GM23338 (cell line): ENCODE data around the gene LUC7L. TPM values are rescaled to one million over a fixed set of nuclear protein-coding genes. Genes with fewer than 3 reads are reported as not detected.
"Not testable (repeated sequence)": the region's sequence is repeated elsewhere in the genome, so short reads cannot be mapped to it uniquely, and the experiment has no call there.

ENCODE experiments used
- ATAC-seq: fragments of 200-7000 bp; cut with Tn5 transposase; 3 replicates; pipeline ENCODE4 v1.9.1; 2020
- DNase-seq: peaks from one replicate; pipeline ENCODE4 v3.0.0-alpha.2; 2015; ENCODE audit warnings: low spot score
- H2AFZ ChIP-seq: fragments of 200-600 bp; sonication (generic); 2 replicates; pipeline ENCODE4 v1.8.0; 2016; ENCODE audit warnings: antibody characterized with exemption, mild to moderate bottlenecking, moderate library complexity
- H3F3A ChIP-seq: fragments of 200-600 bp; sonication (generic); replicated peaks from 2 replicates; pipeline ENCODE4 v1.8.0; 2017; ENCODE audit warnings: antibody characterized with exemption, mixed run types, low read depth
- H3K27ac ChIP-seq: fragments of 200-600 bp; sonication (generic); 2 replicates; pipeline ENCODE4 v1.6.1; 2016; ENCODE audit warnings: low read depth
- H3K27me3 ChIP-seq: fragments of 200-600 bp; sonication (generic); 2 replicates; pipeline ENCODE4 v1.8.0; 2016; ENCODE audit warnings: mild to moderate bottlenecking, mixed run types, moderate library complexity; ENCODE audit not compliant: insufficient read depth
- H3K36me3 ChIP-seq: fragments of 200-600 bp; sonication (generic); 2 replicates; pipeline ENCODE4 v1.8.0; 2016; ENCODE audit warnings: mild to moderate bottlenecking; ENCODE audit not compliant: insufficient read depth
- H3K4me1 ChIP-seq: fragments of 200-600 bp; sonication (generic); 2 replicates; pipeline ENCODE4 v1.8.0; 2016; ENCODE audit warnings: mild to moderate bottlenecking, moderate library complexity; ENCODE audit not compliant: insufficient read depth
- H3K4me2 ChIP-seq: fragments of 200-600 bp; sonication (generic); 2 replicates; pipeline ENCODE4 v1.7.1; 2017; ENCODE audit warnings: mixed run types
- H3K4me3 ChIP-seq: fragments of 200-600 bp; sonication (generic); 2 replicates; pipeline ENCODE4 v1.6.1; 2016; ENCODE audit warnings: mixed run types
- H3K79me2 ChIP-seq: fragments of 200-600 bp; sonication (generic); replicated peaks from 2 replicates; pipeline ENCODE4 v1.8.0; 2017; ENCODE audit warnings: mild to moderate bottlenecking; ENCODE audit not compliant: insufficient read depth
- H3K9me2 ChIP-seq: fragments of 200-600 bp; sonication (generic); 2 replicates; pipeline ENCODE4 v1.8.0; 2017; ENCODE audit not compliant: insufficient read depth
- H4K20me1 ChIP-seq: fragments of 200-600 bp; sonication (generic); replicated peaks from 2 replicates; pipeline ENCODE4 v1.8.0; 2017; ENCODE audit warnings: mild to moderate bottlenecking; ENCODE audit not compliant: insufficient read depth
- H3K27ac Mint-ChIP-seq: 2 replicates; pipeline ENCODE4 v1.8.0; 2020; ENCODE audit warnings: inconsistent platforms, mild to moderate bottlenecking, moderate library complexity, mixed read lengths
- H3K27me3 Mint-ChIP-seq: 3 replicates; pipeline ENCODE4 v1.8.0; 2022; ENCODE audit warnings: low read depth, mild to moderate bottlenecking, moderate library complexity, mixed read lengths, inconsistent platforms; ENCODE audit not compliant: insufficient read depth, poor library complexity
- H3K36me3 Mint-ChIP-seq: 3 replicates; pipeline ENCODE4 v1.8.0; 2021; ENCODE audit warnings: low read depth, mild to moderate bottlenecking, inconsistent platforms, moderate library complexity, mixed read lengths
- H3K4me1 Mint-ChIP-seq: 3 replicates; pipeline ENCODE4 v1.8.0; 2020; ENCODE audit warnings: mild to moderate bottlenecking, inconsistent platforms, mixed read lengths
- H3K4me3 Mint-ChIP-seq: 3 replicates; pipeline ENCODE4 v1.8.0; 2021; ENCODE audit warnings: moderate library complexity, mild to moderate bottlenecking, inconsistent platforms, mixed read lengths
- H3K9me3 Mint-ChIP-seq: 3 replicates; pipeline ENCODE4 v1.8.0; 2020; ENCODE audit warnings: moderate library complexity, mild to moderate bottlenecking, inconsistent platforms, mixed read lengths
- CREB1 ChIP-seq: fragments of 250-450 bp; sonication (Bioruptor Pico); IDR thresholded peaks from 2 replicates; pipeline ENCODE4 v1.5.0; 2020; ENCODE audit warnings: low read depth, mild to moderate bottlenecking, moderate library complexity
- CTCF ChIP-seq, 2 experiments: fragments of 200-600 bp in 1 of 2; sonication (generic) in 1 of 2; conservative IDR thresholded peaks; 2 replicates each; pipeline versions ENCODE4 v1.5.1 to v1.6.1; 2016 to 2017; ENCODE audit warnings: antibody characterized with exemption in 2 of 2, low read depth in 2 of 2, mild to moderate bottlenecking in 2 of 2, moderate library complexity in 1 of 2
- ETS1 ChIP-seq: IDR thresholded peaks from 2 replicates; pipeline ENCODE4 v1.6.1; 2016; ENCODE audit warnings: antibody characterized with exemption
- EZH2phosphoT487 ChIP-seq: fragments of 200-600 bp; sonication (generic); IDR thresholded peaks from one replicate; pipeline ENCODE4 v1.8.1; 2018; ENCODE audit warnings: antibody characterized with exemption; ENCODE audit not compliant: unreplicated experiment
- REST ChIP-seq: IDR thresholded peaks from one replicate; pipeline ENCODE4 v1.6.1; 2018; ENCODE audit warnings: antibody characterized with exemption; ENCODE audit not compliant: unreplicated experiment
- STAT1 ChIP-seq: IDR thresholded peaks from one replicate; pipeline ENCODE4 v1.6.1; 2016; ENCODE audit warnings: antibody characterized with exemption; ENCODE audit not compliant: unreplicated experiment
- ZNF114 ChIP-seq: fragments of 250-450 bp; sonication (Bioruptor Pico); IDR thresholded peaks from 2 replicates; pipeline ENCODE4 v1.5.0; 2020; ENCODE audit warnings: mild to moderate bottlenecking, moderate library complexity
- polyA plus RNA-seq: library from polyadenylated mRNA; unstranded; fragments of >200 nt; fragmentation: Nextera tagmentation; extraction: Ambion mirVana; gene quantifications from 2 replicates; pipeline ENCODE4 v1.2.1, GENCODE V29; 2016
- total RNA-seq: library from RNA; depleted of rRNA; stranded (reverse); fragments of >200 nt; shearing (Covaris generic); gene quantifications from 2 replicates; pipeline ENCODE4 v1.2.3, GENCODE V29; 2014

Gene LUC7L
- total and polyA plus RNA-seq, 2 experiments from 2014 or later = 114 to 151 TPM

- not testable (repeated sequence) for H4K20me1 ChIP-seq, DNase-seq, H3K27ac Mint-ChIP-seq, ATAC-seq, H3K79me2 ChIP-seq, H3K4me1 Mint-ChIP-seq, H3F3A ChIP-seq, H3K27ac ChIP-seq, H3K27me3 Mint-ChIP-seq, H3K9me2 ChIP-seq, H3K9me3 Mint-ChIP-seq, H3K4me3 Mint-ChIP-seq, H3K27me3 ChIP-seq, H3K4me2 ChIP-seq, H3K4me1 ChIP-seq, H2AFZ ChIP-seq, H3K4me3 ChIP-seq, H3K36me3 ChIP-seq
- peaks cover 46% of the 10 kb centered on the region for H3K36me3 Mint-ChIP-seq
Measured at GRCh38 chr16:258091-258490, 28.8 kb upstream of the LUC7L start.

GRCh38 chr16:255183-255582, 25.9 kb upstream of the LUC7L start:
- no peak for DNase-seq
- peaks cover 7% of the 10 kb centered on the region for H3K27me3 Mint-ChIP-seq
- no peak overlapping the region for H2AFZ ChIP-seq
- no peaks in the 10 kb centered on the region for H3K9me3 Mint-ChIP-seq
- H3K36me3 ChIP-seq = no peaks in the 10 kb centered on the region; the same call in 1 of the 2 replicates
- no peak overlapping the region for H3K4me3 Mint-ChIP-seq
- peaks cover 4% of the 10 kb centered on the region for H4K20me1 ChIP-seq
- no peaks in the 10 kb centered on the region for H3K4me1 ChIP-seq
- H3K27ac Mint-ChIP-seq = no peak overlapping the region
- no peaks in the 10 kb centered on the region for H3K27me3 ChIP-seq
- H3K4me2 ChIP-seq = no peak overlapping the region
- peaks cover 3% of the 10 kb centered on the region; the same call in 2 of the 3 replicates for H3K4me1 Mint-ChIP-seq
- no peak overlapping the region for H3K4me3 ChIP-seq
- TF ChIP-seq CREB1 (no peak), ZNF114 (CRISPR knock-in tag) (no peak)
- H3F3A ChIP-seq = no peaks in the 10 kb centered on the region
- H3K9me2 ChIP-seq = no peaks in the 10 kb centered on the region
- no peaks in the 10 kb centered on the region for H3K79me2 ChIP-seq
- peaks cover 44% of the 10 kb centered on the region for H3K36me3 Mint-ChIP-seq
- ATAC-seq = no peak
- no peak overlapping the region for H3K27ac ChIP-seq

- H3F3A ChIP-seq = no peaks in the 10 kb centered on the region
- H3K27ac ChIP-seq = no peak overlapping the region
- Mint-ChIP-seq H3K4me1 (peaks cover 4% of the 10 kb centered on the region; the same call in 2 of the 3 replicates), H3K27me3 (peaks cover 7% of the 10 kb centered on the region), H3K36me3 (peaks cover 43% of the 10 kb centered on the region; the same call in 2 of the 3 replicates), H3K27ac (no peak overlapping the region), H3K4me3 (no peak overlapping the region), H3K9me3 (no peaks in the 10 kb centered on the region)
- no peak overlapping the region for H3K4me3 ChIP-seq
- H3K79me2 ChIP-seq = no peaks in the 10 kb centered on the region
- no peak overlapping the region for H3K4me2 ChIP-seq
- H3K36me3 ChIP-seq = no peaks in the 10 kb centered on the region; the same call in 1 of the 2 replicates
- no peaks in the 10 kb centered on the region for H3K9me2 ChIP-seq
- ATAC-seq (no peak), DNase-seq (no peak)
- H2AFZ ChIP-seq = no peak overlapping the region
- no peaks in the 10 kb centered on the region for H3K4me1 ChIP-seq
- no peaks in the 10 kb centered on the region for H3K27me3 ChIP-seq
- peaks cover 4% of the 10 kb centered on the region for H4K20me1 ChIP-seq
- no peak for TF ChIP-seq EZH2phosphoT487
- no peak for TF ChIP-seq ETS1
- no peak for TF ChIP-seq REST
- TF ChIP-seq CTCF (conservative IDR thresholded peaks at IDR 0.05; ENCODE audit: low read depth in 2 of 2) = no peak
- no peak for TF ChIP-seq STAT1
Measured at GRCh38 chr16:254461-254860, 25.2 kb upstream of the LUC7L start.
